HepG2 (cell line): ENCODE results near the gene LRRC45. TPM values are rescaled to one million over a fixed set of nuclear protein-coding genes. Genes with fewer than 3 reads are reported as not detected.

Experiments
- ATAC-seq: fragments of 200-7000 bp; cut with Tn5 transposase; 3 replicates; pipeline ENCODE4 v1.9.1; 2020; ENCODE audit warnings: mild to moderate bottlenecking, moderate library complexity
- BruUV-seq: library from RNA; stranded (reverse); fragments of 400-500 nt; replicated peaks from 2 replicates; lab custom pipeline; 2021; lab: Mats Ljungman, UMichigan
- CTCF ChIA-PET: fragments of 300-600 bp; formaldehyde crosslinking; extraction: SDS; loops from one replicate; lab custom pipeline; 2021; ENCODE audit warnings: low total read pairs, inconsistent platforms, low intra/inter-chr PET ratio; lab: Yijun Ruan, JAX
- POLR2A ChIA-PET: fragments of 350-600 bp; sonication (Branson Sonifier 250); formaldehyde crosslinking; loops from one replicate; lab custom pipeline; 2020; ENCODE audit warnings: antibody characterized with exemption, inconsistent platforms; lab: Yijun Ruan, JAX
- DNase-seq: peaks from one replicate; pipeline ENCODE4 v3.0.0-alpha.2; 2015; ENCODE audit warnings: low spot score
- FAIRE-seq: peaks from 3 replicates; lab custom pipeline; 2011; peaks lifted over from hg19 to GRCh38; lab: Jason Lieb, UNC
- H2AFZ ChIP-seq: one replicate; pipeline ENCODE4 v1.6.1; 2011; ENCODE audit warnings: low read length, inconsistent platforms
- H3K27ac ChIP-seq: fragments of 300-600 bp; 3 replicates; pipeline ENCODE4 v1.8.0; 2011; ENCODE audit warnings: mixed run types, mild to moderate bottlenecking, mixed read lengths, low read length, inconsistent platforms; ENCODE audit not compliant: insufficient read depth; ENCODE audit errors: extremely low read length
- H3K27me3 ChIP-seq, 2 experiments: fragments of 200-600 bp in 1 of 2; 2 replicates in 1 of 2; 3 replicates in 1 of 2; pipeline versions ENCODE4 v1.6.0 to v1.8.0; 2011; ENCODE audit warnings: low read length in 2 of 2, mild to moderate bottlenecking in 2 of 2, moderate library complexity in 2 of 2, inconsistent platforms in 1 of 2; ENCODE audit not compliant: insufficient read depth in 2 of 2, control insufficient read depth in 1 of 2
- H3K36me3 ChIP-seq, 2 experiments: fragments of 200-600 bp in 1 of 2; replicated peaks in 1 of 2; 2 replicates in 1 of 2; 3 replicates in 1 of 2; pipeline versions ENCODE4 v1.5.1 to v1.8.0; 2011; ENCODE audit warnings: low read length in 2 of 2, inconsistent platforms in 1 of 2; ENCODE audit not compliant: insufficient read depth in 2 of 2, control insufficient read depth in 1 of 2
- H3K4me1 ChIP-seq: 2 replicates; pipeline ENCODE4 v1.5.1; 2012; ENCODE audit warnings: low read length, inconsistent platforms; ENCODE audit not compliant: insufficient read depth
- H3K4me2 ChIP-seq: 2 replicates; pipeline ENCODE4 v1.6.0; 2011; ENCODE audit warnings: low read depth, low read length, inconsistent platforms
- H3K4me3 ChIP-seq, 3 experiments: fragments of 200-600 bp in 1 of 3; sonication (generic), shearing (Covaris generic) in 1 of 3; replicated peaks in 1 of 3; 2 replicates each; pipeline ENCODE4 v1.5.1; 2011 to 2016; ENCODE audit warnings: low read length in 3 of 3, inconsistent platforms in 2 of 3, low read depth in 2 of 3, mild to moderate bottlenecking in 2 of 3, control low read depth in 1 of 3, mixed read lengths in 1 of 3; ENCODE audit not compliant: insufficient read depth in 1 of 3
- H3K79me2 ChIP-seq: one replicate; pipeline ENCODE4 v1.6.1; 2011; ENCODE audit warnings: low read length, inconsistent platforms; ENCODE audit not compliant: insufficient read depth
- H3K9ac ChIP-seq: 2 replicates; pipeline ENCODE4 v1.6.0; 2011; ENCODE audit warnings: mild to moderate bottlenecking, low read depth, low read length, inconsistent platforms; ENCODE audit not compliant: insufficient read depth
- H3K9me3 ChIP-seq: 2 replicates; pipeline ENCODE4 v1.5.1; 2012; ENCODE audit warnings: mild to moderate bottlenecking, low read length
- H4K20me1 ChIP-seq: 2 replicates; pipeline ENCODE4 v1.6.0; 2011; ENCODE audit warnings: inconsistent platforms, mild to moderate bottlenecking, low read length, moderate library complexity; ENCODE audit not compliant: insufficient read depth
- CHD4 ChIP-seq: fragments of 200-600 bp; sonication (generic); IDR thresholded peaks from 2 replicates; pipeline ENCODE4 v1.7.0; 2017; ENCODE audit warnings: mild to moderate bottlenecking, low read length, borderline replicate concordance
- DNMT3B ChIP-seq: conservative IDR thresholded peaks from 2 replicates; pipeline ENCODE4 v1.6.1; 2016; ENCODE audit warnings: missing biosample characterization, control low read depth
- ISL2 ChIP-seq: sonication (generic); formaldehyde crosslinking; IDR thresholded peaks from 2 replicates; pipeline ENCODE4 v1.5.0; 2020; ENCODE audit warnings: missing genetic modification reagents
- RBM22 ChIP-seq: fragments of 200-400 bp; formaldehyde crosslinking; optimal IDR thresholded peaks from 2 replicates; pipeline ENCODE3; 2017; ENCODE audit warnings: mild to moderate bottlenecking, low read length, moderate library complexity
- REL ChIP-seq: sonication (generic); formaldehyde crosslinking; conservative IDR thresholded peaks from 2 replicates; pipeline ENCODE4 v1.8.0; 2022; ENCODE audit warnings: mild to moderate bottlenecking, missing genetic modification reagents, moderate library complexity
- STAG1 ChIP-seq: sonication (generic); formaldehyde crosslinking; IDR thresholded peaks from 2 replicates; pipeline ENCODE4 v1.4.0; 2020; ENCODE audit warnings: missing genetic modification reagents
- ZBTB3 ChIP-seq: sonication (generic); formaldehyde crosslinking; IDR thresholded peaks from 2 replicates; pipeline ENCODE4 v1.4.0; 2020; ENCODE audit warnings: low read depth, mild to moderate bottlenecking, moderate library complexity, missing genetic modification reagents, borderline replicate concordance
- ZEB1 ChIP-seq: IDR thresholded peaks from 2 replicates; pipeline ENCODE4 v1.6.1; 2012; ENCODE audit warnings: mild to moderate bottlenecking, low read depth, inconsistent platforms; ENCODE audit not compliant: insufficient replicate concordance
- ZFP90 ChIP-seq: sonication (generic); formaldehyde crosslinking; IDR thresholded peaks from 2 replicates; pipeline ENCODE4 v1.8.0; 2022; ENCODE audit warnings: missing genetic modification reagents, mild to moderate bottlenecking, inconsistent platforms, borderline replicate concordance
- ZNF207 ChIP-seq: fragments of 450-650 bp; IDR thresholded peaks from 2 replicates; pipeline ENCODE4 v1.6.1; 2016; ENCODE audit warnings: antibody characterized with exemption, borderline replicate concordance
- ZNF333 ChIP-seq: sonication (generic); formaldehyde crosslinking; IDR thresholded peaks from 2 replicates; pipeline ENCODE4 v1.4.0; 2020; ENCODE audit warnings: mild to moderate bottlenecking, missing genetic modification reagents, borderline replicate concordance
- WGBS: methylation state at CpG from one replicate; pipeline ENCODE4 v1.1.6; 2017; ENCODE audit warnings: low lambda C conversion rate; 5-methylcytosine and 5-hydroxymethylcytosine counted together
- in situ Hi-C: cut with HindIII; loops from 2 replicates; pipeline ENCODE4 v1.10.0; 2017; ENCODE audit warnings: low pct_unique_long_range_greater_than_20kb; ENCODE audit not compliant: extremely low pct_ligation_motif_present
- intact Hi-C: fragments of 100-400 bp; cut with micrococcal nuclease; formaldehyde crosslinking; loops from one replicate; pipeline ENCODE4 v1.10.0; 2022; ENCODE audit not compliant: unreplicated experiment
- polyA plus RNA-seq, 8 experiments: library from polyadenylated mRNA; depleted of rRNA in 3 of 8; stranded (reverse) in 7 of 8; unstranded in 1 of 8; fragments of >200 nt; fragmentation: Illumina TruSeq in 4 of 8; extraction: Trizol in 4 of 8; gene quantifications; 2 replicates each; pipeline versions ENCODE4 v1.2.1 to v1.2.3, GENCODE V29; 2011 to 2016; ENCODE audit warnings: low read depth in 4 of 8, missing spikeins in 1 of 8, mixed read lengths in 1 of 8; ENCODE audit not compliant: insufficient read depth in 1 of 8
- total RNA-seq, 5 experiments: library from RNA; depleted of rRNA; stranded (reverse); fragments of >200 nt; fragmentation: Illumina TruSeq; extraction: Trizol; gene quantifications; 2 replicates each; pipeline ENCODE4 v1.2.3, GENCODE V29; 2016; ENCODE audit warnings: low read depth in 1 of 5
- TF ChIP-seq, protein P1 (sequence below): sonication (generic); formaldehyde crosslinking; IDR thresholded peaks from 2 replicates; pipeline ENCODE4 v1.8.1; 2022; ENCODE audit warnings: low read depth, mild to moderate bottlenecking, missing genetic modification reagents
- TF ChIP-seq, protein P2 (sequence below): sonication (generic); formaldehyde crosslinking; IDR thresholded peaks from 2 replicates; pipeline ENCODE4 v1.8.0; 2022; ENCODE audit warnings: missing genetic modification reagents, mild to moderate bottlenecking, moderate library complexity, borderline replicate concordance
- TF ChIP-seq, protein P3 (sequence below): sonication (generic); formaldehyde crosslinking; IDR thresholded peaks from 2 replicates; pipeline ENCODE4 v1.5.0; 2020; ENCODE audit warnings: mild to moderate bottlenecking, missing genetic modification reagents, borderline replicate concordance
- TF ChIP-seq, protein P4 (sequence below): sonication (generic); formaldehyde crosslinking; IDR thresholded peaks from 2 replicates; pipeline ENCODE4 v1.5.0; 2020; ENCODE audit warnings: missing genetic modification reagents, mild to moderate bottlenecking, borderline replicate concordance

The LRRC45 gene
- total and polyA plus RNA-seq, 2 of the 13 experiments (the other 11 are each of a cell fraction or from before 2014, with no cell fraction given), result 11.6 to 48.1 TPM

DNA sequence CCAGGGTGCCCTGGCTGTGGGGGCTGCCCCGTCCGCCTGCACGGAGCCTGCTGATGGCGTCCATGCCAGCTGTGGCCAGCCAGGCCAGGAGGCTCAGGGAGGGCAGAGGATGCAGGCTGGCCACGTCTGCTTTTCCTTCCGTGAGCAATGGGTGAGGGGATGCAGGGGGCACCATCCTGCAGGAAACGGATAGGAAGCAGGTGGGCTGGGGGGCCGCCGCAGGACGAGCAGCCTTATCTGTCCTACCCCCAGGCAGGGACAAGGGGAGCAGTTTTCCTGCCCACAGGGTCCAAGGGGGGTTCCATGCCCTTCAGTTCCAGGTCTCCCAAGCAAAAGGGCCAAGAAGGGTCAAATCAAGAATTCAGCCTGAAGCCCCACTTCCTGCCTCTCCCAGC is 35.7 kb downstream of the LRRC45 start:
- H3K4me2 ChIP-seq, result no peak overlapping the region
- H3K79me2 ChIP-seq, result peaks cover 4% of the 10 kb centered on the region
- POLR2A ChIA-PET, result interaction anchor here (1.0 kb wide), 2 partner anchors 21 to 40 kb away, joined by 4 read pairs; partner anchors contain the start of gene DCXR
- no peak overlapping the region for H2AFZ ChIP-seq
- H3K4me1 ChIP-seq, result peaks cover 42% of the 10 kb centered on the region
- H3K27me3 ChIP-seq, result no peaks in the 10 kb centered on the region
- H3K4me3 ChIP-seq, result no peak overlapping the region
- ATAC-seq, result no peak
- H3K9me3 ChIP-seq, result no peaks in the 10 kb centered on the region
- H4K20me1 ChIP-seq, result no peaks in the 10 kb centered on the region
- in situ Hi-C loops, result no loop called here
- FAIRE-seq, result no peak
- H3K36me3 ChIP-seq, result peaks cover 50 to 80% of the 10 kb centered on the region in 2 experiments
- H3K27ac ChIP-seq, result peak overlapping the region; percentile 91
- WGBS, result 100% methylated on average over 3 of the region's 10 CpGs
- intact Hi-C loops, result no loop called here
- no TSS peak for BruUV-seq
- CTCF ChIA-PET, result no interaction called here
- DNase-seq, result no peak
- peak overlapping the region; percentile 5; the same call in 1 of the 2 replicates for H3K9ac ChIP-seq
- TF ChIP-seq ZNF333 (CRISPR knock-in tag) (no peak), RBM22 (peak; percentile 90), ZBTB3 (CRISPR knock-in tag) (no peak), DNMT3B (CRISPR knock-in tag) (no peak), ISL2 (CRISPR knock-in tag) (no peak), REL (CRISPR knock-in tag) (no peak), ZEB1 (no peak), ZFP90 (CRISPR knock-in tag) (no peak), STAG1 (CRISPR knock-in tag) (no peak), CHD4 (no peak), ZNF207 (no peak)
- TF ChIP-seq, protein P1, sequence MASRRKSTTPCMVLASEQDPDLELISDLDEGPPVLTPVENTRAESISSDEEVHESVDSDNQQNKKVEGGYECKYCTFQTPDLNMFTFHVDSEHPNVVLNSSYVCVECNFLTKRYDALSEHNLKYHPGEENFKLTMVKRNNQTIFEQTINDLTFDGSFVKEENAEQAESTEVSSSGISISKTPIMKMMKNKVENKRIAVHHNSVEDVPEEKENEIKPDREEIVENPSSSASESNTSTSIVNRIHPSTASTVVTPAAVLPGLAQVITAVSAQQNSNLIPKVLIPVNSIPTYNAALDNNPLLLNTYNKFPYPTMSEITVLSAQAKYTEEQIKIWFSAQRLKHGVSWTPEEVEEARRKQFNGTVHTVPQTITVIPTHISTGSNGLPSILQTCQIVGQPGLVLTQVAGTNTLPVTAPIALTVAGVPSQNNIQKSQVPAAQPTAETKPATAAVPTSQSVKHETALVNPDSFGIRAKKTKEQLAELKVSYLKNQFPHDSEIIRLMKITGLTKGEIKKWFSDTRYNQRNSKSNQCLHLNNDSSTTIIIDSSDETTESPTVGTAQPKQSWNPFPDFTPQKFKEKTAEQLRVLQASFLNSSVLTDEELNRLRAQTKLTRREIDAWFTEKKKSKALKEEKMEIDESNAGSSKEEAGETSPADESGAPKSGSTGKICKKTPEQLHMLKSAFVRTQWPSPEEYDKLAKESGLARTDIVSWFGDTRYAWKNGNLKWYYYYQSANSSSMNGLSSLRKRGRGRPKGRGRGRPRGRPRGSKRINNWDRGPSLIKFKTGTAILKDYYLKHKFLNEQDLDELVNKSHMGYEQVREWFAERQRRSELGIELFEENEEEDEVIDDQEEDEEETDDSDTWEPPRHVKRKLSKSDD (CRISPR knock-in tag), result no peak
- TF ChIP-seq, protein P2, sequence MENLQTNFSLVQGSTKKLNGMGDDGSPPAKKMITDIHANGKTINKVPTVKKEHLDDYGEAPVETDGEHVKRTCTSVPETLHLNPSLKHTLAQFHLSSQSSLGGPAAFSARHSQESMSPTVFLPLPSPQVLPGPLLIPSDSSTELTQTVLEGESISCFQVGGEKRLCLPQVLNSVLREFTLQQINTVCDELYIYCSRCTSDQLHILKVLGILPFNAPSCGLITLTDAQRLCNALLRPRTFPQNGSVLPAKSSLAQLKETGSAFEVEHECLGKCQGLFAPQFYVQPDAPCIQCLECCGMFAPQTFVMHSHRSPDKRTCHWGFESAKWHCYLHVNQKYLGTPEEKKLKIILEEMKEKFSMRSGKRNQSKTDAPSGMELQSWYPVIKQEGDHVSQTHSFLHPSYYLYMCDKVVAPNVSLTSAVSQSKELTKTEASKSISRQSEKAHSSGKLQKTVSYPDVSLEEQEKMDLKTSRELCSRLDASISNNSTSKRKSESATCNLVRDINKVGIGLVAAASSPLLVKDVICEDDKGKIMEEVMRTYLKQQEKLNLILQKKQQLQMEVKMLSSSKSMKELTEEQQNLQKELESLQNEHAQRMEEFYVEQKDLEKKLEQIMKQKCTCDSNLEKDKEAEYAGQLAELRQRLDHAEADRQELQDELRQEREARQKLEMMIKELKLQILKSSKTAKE (CRISPR knock-in tag), result no peak
- TF ChIP-seq, protein P3, sequence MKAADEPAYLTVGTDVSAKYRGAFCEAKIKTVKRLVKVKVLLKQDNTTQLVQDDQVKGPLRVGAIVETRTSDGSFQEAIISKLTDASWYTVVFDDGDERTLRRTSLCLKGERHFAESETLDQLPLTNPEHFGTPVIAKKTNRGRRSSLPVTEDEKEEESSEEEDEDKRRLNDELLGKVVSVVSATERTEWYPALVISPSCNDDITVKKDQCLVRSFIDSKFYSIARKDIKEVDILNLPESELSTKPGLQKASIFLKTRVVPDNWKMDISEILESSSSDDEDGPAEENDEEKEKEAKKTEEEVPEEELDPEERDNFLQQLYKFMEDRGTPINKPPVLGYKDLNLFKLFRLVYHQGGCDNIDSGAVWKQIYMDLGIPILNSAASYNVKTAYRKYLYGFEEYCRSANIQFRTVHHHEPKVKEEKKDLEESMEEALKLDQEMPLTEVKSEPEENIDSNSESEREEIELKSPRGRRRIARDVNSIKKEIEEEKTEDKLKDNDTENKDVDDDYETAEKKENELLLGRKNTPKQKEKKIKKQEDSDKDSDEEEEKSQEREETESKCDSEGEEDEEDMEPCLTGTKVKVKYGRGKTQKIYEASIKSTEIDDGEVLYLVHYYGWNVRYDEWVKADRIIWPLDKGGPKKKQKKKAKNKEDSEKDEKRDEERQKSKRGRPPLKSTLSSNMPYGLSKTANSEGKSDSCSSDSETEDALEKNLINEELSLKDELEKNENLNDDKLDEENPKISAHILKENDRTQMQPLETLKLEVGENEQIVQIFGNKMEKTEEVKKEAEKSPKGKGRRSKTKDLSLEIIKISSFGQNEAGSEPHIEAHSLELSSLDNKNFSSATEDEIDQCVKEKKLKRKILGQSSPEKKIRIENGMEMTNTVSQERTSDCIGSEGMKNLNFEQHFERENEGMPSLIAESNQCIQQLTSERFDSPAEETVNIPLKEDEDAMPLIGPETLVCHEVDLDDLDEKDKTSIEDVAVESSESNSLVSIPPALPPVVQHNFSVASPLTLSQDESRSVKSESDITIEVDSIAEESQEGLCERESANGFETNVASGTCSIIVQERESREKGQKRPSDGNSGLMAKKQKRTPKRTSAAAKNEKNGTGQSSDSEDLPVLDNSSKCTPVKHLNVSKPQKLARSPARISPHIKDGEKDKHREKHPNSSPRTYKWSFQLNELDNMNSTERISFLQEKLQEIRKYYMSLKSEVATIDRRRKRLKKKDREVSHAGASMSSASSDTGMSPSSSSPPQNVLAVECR, result peak; percentile 21; the same call in 1 of the 2 replicates
- TF ChIP-seq, protein P4, sequence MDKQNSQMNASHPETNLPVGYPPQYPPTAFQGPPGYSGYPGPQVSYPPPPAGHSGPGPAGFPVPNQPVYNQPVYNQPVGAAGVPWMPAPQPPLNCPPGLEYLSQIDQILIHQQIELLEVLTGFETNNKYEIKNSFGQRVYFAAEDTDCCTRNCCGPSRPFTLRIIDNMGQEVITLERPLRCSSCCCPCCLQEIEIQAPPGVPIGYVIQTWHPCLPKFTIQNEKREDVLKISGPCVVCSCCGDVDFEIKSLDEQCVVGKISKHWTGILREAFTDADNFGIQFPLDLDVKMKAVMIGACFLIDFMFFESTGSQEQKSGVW (CRISPR knock-in tag), result no peak
